ENCODE results near the gene ZNF221.

The ZNF221 gene

DNA sequence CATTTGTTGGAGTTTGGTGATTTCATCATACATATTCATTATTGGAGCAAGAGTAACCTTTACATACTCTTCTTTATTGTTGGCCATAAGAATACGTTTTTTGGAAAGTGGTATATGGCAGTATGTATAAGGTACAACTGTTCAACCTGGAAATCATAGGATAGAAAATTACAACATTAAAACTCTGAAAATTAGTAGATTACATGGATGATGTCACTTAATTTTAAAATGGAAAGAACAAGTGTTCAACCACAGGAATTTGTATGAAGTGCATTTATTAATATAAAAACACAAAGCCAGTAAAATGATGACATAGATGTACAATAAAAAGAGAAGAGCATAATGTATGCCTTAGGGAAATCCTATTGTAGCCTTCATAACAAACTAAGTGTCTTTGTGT lies 25.7 kb downstream of the ZNF221 start:
- H3K4me3 ChIP-seq (replicated peaks; ENCODE audit: insufficient read depth, low read length), result no peak overlapping the region
- no peak for DNase-seq (ENCODE audit: low read depth in 1 of 2, low spot score in 1 of 2)
- no peak overlapping the region for H3K27ac ChIP-seq (replicated peaks)
- no peaks in the 10 kb centered on the region for H3K27me3 ChIP-seq (ENCODE audit: insufficient read depth, poor library complexity, severe bottlenecking)
- TF ChIP-seq POLR2AphosphoS5 (IDR thresholded peaks at IDR 0.05; ENCODE audit: low read depth), result no peak
- TF ChIP-seq, protein P1, sequence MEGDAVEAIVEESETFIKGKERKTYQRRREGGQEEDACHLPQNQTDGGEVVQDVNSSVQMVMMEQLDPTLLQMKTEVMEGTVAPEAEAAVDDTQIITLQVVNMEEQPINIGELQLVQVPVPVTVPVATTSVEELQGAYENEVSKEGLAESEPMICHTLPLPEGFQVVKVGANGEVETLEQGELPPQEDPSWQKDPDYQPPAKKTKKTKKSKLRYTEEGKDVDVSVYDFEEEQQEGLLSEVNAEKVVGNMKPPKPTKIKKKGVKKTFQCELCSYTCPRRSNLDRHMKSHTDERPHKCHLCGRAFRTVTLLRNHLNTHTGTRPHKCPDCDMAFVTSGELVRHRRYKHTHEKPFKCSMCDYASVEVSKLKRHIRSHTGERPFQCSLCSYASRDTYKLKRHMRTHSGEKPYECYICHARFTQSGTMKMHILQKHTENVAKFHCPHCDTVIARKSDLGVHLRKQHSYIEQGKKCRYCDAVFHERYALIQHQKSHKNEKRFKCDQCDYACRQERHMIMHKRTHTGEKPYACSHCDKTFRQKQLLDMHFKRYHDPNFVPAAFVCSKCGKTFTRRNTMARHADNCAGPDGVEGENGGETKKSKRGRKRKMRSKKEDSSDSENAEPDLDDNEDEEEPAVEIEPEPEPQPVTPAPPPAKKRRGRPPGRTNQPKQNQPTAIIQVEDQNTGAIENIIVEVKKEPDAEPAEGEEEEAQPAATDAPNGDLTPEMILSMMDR (IDR thresholded peaks at IDR 0.05; ENCODE audit: insufficient read depth, low read length), result no peak
- TF ChIP-seq GABPA (IDR thresholded peaks at IDR 0.05; ENCODE audit: low read depth), result no peak
- no peak for TF ChIP-seq SPI1 (IDR thresholded peaks at IDR 0.05; ENCODE audit: borderline replicate concordance, low read depth)
- TF ChIP-seq, protein P2, sequence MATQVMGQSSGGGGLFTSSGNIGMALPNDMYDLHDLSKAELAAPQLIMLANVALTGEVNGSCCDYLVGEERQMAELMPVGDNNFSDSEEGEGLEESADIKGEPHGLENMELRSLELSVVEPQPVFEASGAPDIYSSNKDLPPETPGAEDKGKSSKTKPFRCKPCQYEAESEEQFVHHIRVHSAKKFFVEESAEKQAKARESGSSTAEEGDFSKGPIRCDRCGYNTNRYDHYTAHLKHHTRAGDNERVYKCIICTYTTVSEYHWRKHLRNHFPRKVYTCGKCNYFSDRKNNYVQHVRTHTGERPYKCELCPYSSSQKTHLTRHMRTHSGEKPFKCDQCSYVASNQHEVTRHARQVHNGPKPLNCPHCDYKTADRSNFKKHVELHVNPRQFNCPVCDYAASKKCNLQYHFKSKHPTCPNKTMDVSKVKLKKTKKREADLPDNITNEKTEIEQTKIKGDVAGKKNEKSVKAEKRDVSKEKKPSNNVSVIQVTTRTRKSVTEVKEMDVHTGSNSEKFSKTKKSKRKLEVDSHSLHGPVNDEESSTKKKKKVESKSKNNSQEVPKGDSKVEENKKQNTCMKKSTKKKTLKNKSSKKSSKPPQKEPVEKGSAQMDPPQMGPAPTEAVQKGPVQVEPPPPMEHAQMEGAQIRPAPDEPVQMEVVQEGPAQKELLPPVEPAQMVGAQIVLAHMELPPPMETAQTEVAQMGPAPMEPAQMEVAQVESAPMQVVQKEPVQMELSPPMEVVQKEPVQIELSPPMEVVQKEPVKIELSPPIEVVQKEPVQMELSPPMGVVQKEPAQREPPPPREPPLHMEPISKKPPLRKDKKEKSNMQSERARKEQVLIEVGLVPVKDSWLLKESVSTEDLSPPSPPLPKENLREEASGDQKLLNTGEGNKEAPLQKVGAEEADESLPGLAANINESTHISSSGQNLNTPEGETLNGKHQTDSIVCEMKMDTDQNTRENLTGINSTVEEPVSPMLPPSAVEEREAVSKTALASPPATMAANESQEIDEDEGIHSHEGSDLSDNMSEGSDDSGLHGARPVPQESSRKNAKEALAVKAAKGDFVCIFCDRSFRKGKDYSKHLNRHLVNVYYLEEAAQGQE (IDR thresholded peaks at IDR 0.05; ENCODE audit: insufficient replicate concordance, low read depth), result no peak

DNA sequence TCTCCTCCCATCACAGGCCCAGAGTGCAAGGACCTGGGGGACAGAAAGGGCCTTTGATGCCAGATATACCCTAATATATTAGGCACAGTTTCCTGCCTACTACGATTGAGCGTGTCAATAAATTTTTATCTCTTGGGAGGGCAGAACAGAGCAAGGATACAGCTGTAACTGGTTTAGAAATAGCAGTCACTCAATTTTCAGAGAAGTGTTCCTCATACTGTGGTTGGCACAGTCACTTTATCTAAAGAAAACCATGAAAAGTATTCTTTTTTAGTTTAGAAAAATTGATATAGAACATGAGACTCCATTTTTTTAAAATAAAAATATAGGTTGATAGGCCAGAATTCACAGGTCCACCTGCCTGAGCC lies 32.5 kb downstream of the ZNF221 start:
- no peak for TF ChIP-seq SPI1 (IDR thresholded peaks at IDR 0.05; ENCODE audit: borderline replicate concordance, low read depth)
- TF ChIP-seq, protein P1 (IDR thresholded peaks at IDR 0.05; ENCODE audit: insufficient read depth, low read length), result no peak
- TF ChIP-seq POLR2AphosphoS5 (IDR thresholded peaks at IDR 0.05; ENCODE audit: low read depth), result no peak
- no peak for TF ChIP-seq GABPA (IDR thresholded peaks at IDR 0.05; ENCODE audit: low read depth)
- TF ChIP-seq, protein P2 (IDR thresholded peaks at IDR 0.05; ENCODE audit: insufficient replicate concordance, low read depth), result no peak
- Histone ChIP-seq H3K27ac (replicated peaks) (peak overlapping the region; percentile 63), H3K4me3 (replicated peaks; ENCODE audit: insufficient read depth, low read length) (peak overlapping the region; percentile 85), H3K27me3 (ENCODE audit: insufficient read depth, poor library complexity, severe bottlenecking) (no peaks in the 10 kb centered on the region)
- no peak for DNase-seq (ENCODE audit: low read depth in 1 of 2, low spot score in 1 of 2)

DNA sequence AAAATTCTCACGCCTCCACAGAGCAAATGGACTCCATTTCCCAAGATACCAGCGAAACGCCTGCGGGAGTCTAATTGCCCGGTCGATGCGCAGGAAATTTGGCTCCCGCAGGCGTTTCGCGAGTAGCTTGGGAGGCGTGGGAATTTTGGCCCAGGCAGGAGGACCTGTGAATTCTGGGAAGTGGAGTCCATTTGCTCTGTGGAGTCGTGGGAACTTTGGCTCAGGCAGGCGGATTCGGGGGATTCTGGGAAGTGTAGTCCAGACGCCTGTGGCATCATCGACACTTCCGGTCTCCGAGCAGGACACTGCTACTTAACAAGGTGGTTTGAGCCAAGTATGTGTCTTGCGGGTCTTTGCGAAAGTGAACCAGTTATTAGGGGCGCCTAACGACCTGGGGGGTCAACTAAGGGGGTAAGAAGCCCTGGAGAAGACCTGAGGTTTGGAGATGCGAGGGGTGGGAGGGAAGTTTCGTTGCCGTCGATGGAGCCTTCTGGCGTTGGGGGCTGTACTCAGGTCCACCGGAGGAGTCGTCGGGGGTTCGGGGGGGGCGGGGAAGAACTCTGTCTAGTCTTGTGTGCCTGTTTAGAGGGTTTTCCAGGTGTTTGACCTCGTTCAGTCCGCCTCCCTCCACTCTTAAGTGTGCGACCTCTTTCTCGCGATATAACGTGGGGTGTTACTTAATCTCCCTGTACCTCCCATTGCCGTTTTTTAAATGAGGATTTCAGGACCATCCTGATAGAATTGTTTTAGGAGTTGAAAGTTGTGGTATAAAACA lies 33.1 kb downstream of the ZNF221 start, which contains the start of gene ZNF155:
ZNF155 (plus strand) TSS at position 277 of the 775 bp plus-strand sequence. CDS start 4,356 bp downstream, outside the sequence.
- peak within 1 kb of the TSS; percentile 85 for H3K4me3 ChIP-seq (replicated peaks; ENCODE audit: insufficient read depth, low read length)
- TF ChIP-seq POLR2AphosphoS5 (IDR thresholded peaks at IDR 0.05; ENCODE audit: low read depth) (no peak; the same call in 1 of the 2 replicates), GABPA (IDR thresholded peaks at IDR 0.05; ENCODE audit: low read depth) (peak; percentile 71), SPI1 (IDR thresholded peaks at IDR 0.05; ENCODE audit: borderline replicate concordance, low read depth) (peak; percentile 63; the same call in 1 of the 2 replicates)
- TF ChIP-seq, protein P2 (IDR thresholded peaks at IDR 0.05; ENCODE audit: insufficient replicate concordance, low read depth), result no peak
- TF ChIP-seq, protein P1 (IDR thresholded peaks at IDR 0.05; ENCODE audit: insufficient read depth, low read length), result no peak
- DNase-seq (ENCODE audit: low read depth in 1 of 2, low spot score in 1 of 2), result peak; percentile 93
- peak within 1 kb of the TSS; percentile 63 for H3K27ac ChIP-seq (replicated peaks)
- H3K27me3 ChIP-seq (ENCODE audit: insufficient read depth, poor library complexity, severe bottlenecking), result no peaks in the 10 kb centered on the region
